ENCODE results near the gene MX1.

Gene MX1

DNA sequence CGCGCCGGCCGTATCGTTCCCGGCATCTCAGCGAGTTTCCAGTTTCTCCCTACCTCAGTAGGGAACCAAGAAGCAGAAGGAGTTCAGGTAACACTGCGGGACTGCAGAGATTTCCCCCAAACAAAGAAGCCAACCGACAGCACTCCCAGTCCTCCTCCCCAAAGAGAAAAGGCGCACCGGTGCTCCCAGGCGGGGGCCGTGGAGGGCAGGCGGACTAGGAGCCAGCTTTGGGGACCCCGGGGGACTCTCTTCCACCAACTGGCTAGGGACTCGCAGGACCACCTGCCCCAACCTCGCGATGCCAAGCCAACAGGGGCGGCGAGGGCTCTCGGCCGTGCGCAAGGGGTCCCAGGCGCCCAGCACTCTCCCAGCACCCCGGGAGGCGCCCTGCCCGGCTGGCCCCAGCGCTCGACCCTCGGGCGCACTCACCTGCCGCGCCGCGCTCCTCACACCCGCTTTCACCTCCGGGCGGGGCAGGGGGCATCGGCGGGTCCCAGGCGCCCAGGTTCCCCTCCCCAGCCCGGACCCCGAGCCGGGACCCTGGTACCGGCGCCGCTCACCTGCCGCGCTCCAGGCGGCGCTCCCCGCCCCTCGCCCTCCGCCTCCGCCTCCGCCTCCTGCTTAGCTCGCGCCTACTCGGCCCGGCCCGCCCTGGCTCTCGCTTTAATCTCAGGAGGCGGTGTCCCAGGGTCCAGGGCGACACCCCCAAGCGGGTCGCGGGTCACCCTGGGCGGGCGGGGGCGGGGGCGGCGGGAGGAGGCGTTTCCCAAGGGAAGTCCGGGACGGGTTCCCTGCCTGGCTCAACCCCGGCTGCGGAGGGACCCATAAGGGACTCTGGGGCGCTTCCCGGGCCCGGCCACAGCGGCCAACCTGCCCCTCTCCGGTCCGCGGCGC is 81.7 kb downstream of the MX1 start, which contains the start of gene TMPRSS2:
Gene TMPRSS2, minus strand, starts transcription at position 638 of the 894 bp plus-strand sequence. CDS start 10,025 bp downstream, outside the sequence.
- peak within 1 kb of the TSS; percentile 57 for H3K4me2 ChIP-seq (ENCODE audit: low read length, poor library complexity, severe bottlenecking)
- H2BK120ac ChIP-seq (ENCODE audit: low read depth, low read length): no peak within 1 kb of the TSS
- no peak within 1 kb of the TSS for H3K23ac ChIP-seq (ENCODE audit: low read length in 2 of 2)
- H3K79me1 ChIP-seq (replicated peaks; ENCODE audit: low read length, poor library complexity, severe bottlenecking): no peaks in the 10 kb centered on the region
- H3K4me1 ChIP-seq (ENCODE audit: control insufficient read depth, insufficient read depth, low read depth, low read length): peaks cover 19% of the 10 kb centered on the region
- no peak within 1 kb of the TSS for H4K91ac ChIP-seq (ENCODE audit: low read length)
- H2BK15ac ChIP-seq (ENCODE audit: low read depth, poor library complexity, severe bottlenecking): no peak within 1 kb of the TSS
- H3K9ac ChIP-seq (ENCODE audit: low read length): no peak within 1 kb of the TSS
- H4K8ac ChIP-seq (ENCODE audit: low read length): no peak within 1 kb of the TSS
- H3K18ac ChIP-seq (ENCODE audit: low read depth in 1 of 2, low read length in 2 of 2): no peak within 1 kb of the TSS
- H3K14ac ChIP-seq (ENCODE audit: low read length in 2 of 2): no peak within 1 kb of the TSS
- peak within 1 kb of the TSS; percentile 18 to 37 for H3K4me3 ChIP-seq (ENCODE audit: insufficient read depth in 1 of 2, low read depth in 1 of 2, low read length in 2 of 2)
- H3K27me3 ChIP-seq (ENCODE audit: control insufficient read depth in 1 of 2, insufficient read depth in 1 of 2, low read length in 2 of 2): peaks cover 66 to 90% of the 10 kb centered on the region in 2 experiments
- H3K27ac ChIP-seq (ENCODE audit: low read length, poor library complexity, severe bottlenecking): no peak within 1 kb of the TSS
- H2BK5ac ChIP-seq (ENCODE audit: low read depth, low read length, poor library complexity, severe bottlenecking): no peak within 1 kb of the TSS
- H3K9me3 ChIP-seq (ENCODE audit: control insufficient read depth, low read length): peaks cover 5% of the 10 kb centered on the region
- no peak for DNase-seq
- H2AK5ac ChIP-seq (ENCODE audit: low read length, severe bottlenecking): no peak within 1 kb of the TSS
- no peaks in the 10 kb centered on the region for H3K36me3 ChIP-seq (ENCODE audit: control insufficient read depth in 1 of 2, insufficient read depth in 2 of 2, low read depth in 1 of 2, low read length in 2 of 2)
- H3K4ac ChIP-seq (ENCODE audit: low read depth in 1 of 2, low read length in 2 of 2): no peak within 1 kb of the TSS
- no peak within 1 kb of the TSS for H2AFZ ChIP-seq (ENCODE audit: low read depth, low read length)
- no peak within 1 kb of the TSS for H2BK12ac ChIP-seq (ENCODE audit: low read length in 2 of 2)
- WGBS: 1% methylated on average over 81 of the region's 85 CpGs

DNA sequence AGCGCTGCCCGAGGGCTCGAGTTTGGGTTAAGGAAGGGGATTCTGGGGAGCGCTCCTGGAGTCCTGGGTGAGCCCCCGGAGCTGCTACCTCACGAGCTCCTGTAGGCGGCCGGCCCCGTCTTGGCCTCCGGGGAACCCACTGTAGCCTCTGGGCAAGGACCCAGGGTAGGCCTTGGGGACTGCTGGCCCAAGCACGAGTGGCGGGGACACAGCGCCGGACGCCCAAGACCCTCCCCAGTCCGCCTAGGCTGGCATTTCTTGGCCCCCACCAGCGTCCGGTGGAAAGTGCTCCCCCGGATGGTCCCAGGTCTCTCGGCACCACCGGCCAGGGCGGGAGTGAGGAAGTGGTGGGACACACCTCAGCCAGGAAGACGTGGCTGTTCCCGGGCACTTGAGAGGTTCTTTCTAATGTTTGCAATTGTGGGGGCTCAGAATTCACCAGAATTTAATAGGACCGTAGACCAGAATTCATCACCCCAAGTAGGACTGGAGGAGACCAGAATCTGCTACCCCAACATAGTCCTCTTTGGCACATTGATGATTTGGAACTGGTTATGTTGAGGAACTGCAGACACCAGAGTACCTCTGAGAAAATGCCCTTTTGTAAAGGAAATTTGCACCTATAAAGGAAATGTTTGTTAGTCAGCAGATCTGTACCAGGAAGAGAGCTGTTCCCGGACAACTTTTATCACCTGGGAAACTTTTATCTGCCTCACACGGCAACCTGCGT is 82.5 kb downstream of the MX1 start:
- 13% methylated on average over 24 of the region's 28 CpGs for WGBS

More for the DNA sequence above, 82.5 kb downstream of the MX1 start:
- no peak overlapping the region for H2BK5ac ChIP-seq (ENCODE audit: low read depth, low read length, poor library complexity, severe bottlenecking)
- no peak overlapping the region for H2BK12ac ChIP-seq (ENCODE audit: low read length in 2 of 2)
- H4K91ac ChIP-seq (ENCODE audit: low read length): no peak overlapping the region
- H3K27ac ChIP-seq (ENCODE audit: low read length, poor library complexity, severe bottlenecking): no peak overlapping the region
- no peak overlapping the region for H3K4me3 ChIP-seq (ENCODE audit: insufficient read depth in 1 of 2, low read depth in 1 of 2, low read length in 2 of 2)
- H2BK15ac ChIP-seq (ENCODE audit: low read depth, poor library complexity, severe bottlenecking): no peak overlapping the region
- H3K14ac ChIP-seq (ENCODE audit: low read length in 2 of 2): no peak overlapping the region
- peaks cover 62 to 88% of the 10 kb centered on the region in 2 experiments for H3K27me3 ChIP-seq (ENCODE audit: control insufficient read depth in 1 of 2, insufficient read depth in 1 of 2, low read length in 2 of 2)
- H2AK5ac ChIP-seq (ENCODE audit: low read length, severe bottlenecking): no peak overlapping the region
- no peak overlapping the region for H3K23ac ChIP-seq (ENCODE audit: low read length in 2 of 2)
- no peak overlapping the region for H2AFZ ChIP-seq (ENCODE audit: low read depth, low read length)
- H3K36me3 ChIP-seq (ENCODE audit: control insufficient read depth in 1 of 2, insufficient read depth in 2 of 2, low read depth in 1 of 2, low read length in 2 of 2): no peaks in the 10 kb centered on the region
- no peaks in the 10 kb centered on the region for H3K79me1 ChIP-seq (replicated peaks; ENCODE audit: low read length, poor library complexity, severe bottlenecking)
- H4K8ac ChIP-seq (ENCODE audit: low read length): no peak overlapping the region
- H3K9ac ChIP-seq (ENCODE audit: low read length): no peak overlapping the region
- no peak overlapping the region for H3K4ac ChIP-seq (ENCODE audit: low read depth in 1 of 2, low read length in 2 of 2)
- peaks cover 19% of the 10 kb centered on the region for H3K4me1 ChIP-seq (ENCODE audit: control insufficient read depth, insufficient read depth, low read depth, low read length)
- no peak overlapping the region for H2BK120ac ChIP-seq (ENCODE audit: low read depth, low read length)
- no peak overlapping the region for H3K18ac ChIP-seq (ENCODE audit: low read depth in 1 of 2, low read length in 2 of 2)
- peaks cover 5% of the 10 kb centered on the region for H3K9me3 ChIP-seq (ENCODE audit: control insufficient read depth, low read length)
- peak overlapping the region; percentile 42 for H3K4me2 ChIP-seq (ENCODE audit: low read length, poor library complexity, severe bottlenecking)
- no peak for DNase-seq

Data from mesenchymal stem cell (in vitro differentiated cells and primary cell).